ENCODE data around the gene MYO6. TPM values are rescaled to one million over a fixed set of nuclear protein-coding genes. Genes with fewer than 3 reads are reported as not detected.

The MYO6 gene
- total and polyA plus RNA-seq, 8 donors = 14.6 to 80.4 (median 35.0) TPM

GRCh38 chr6:75922226-75922625, 173.2 kb downstream of the MYO6 start:
- TF ChIP-seq CTCF (IDR thresholded peaks at IDR 0.05) (no peak), POLR2A (IDR thresholded peaks at IDR 0.05) (no peak)
- peaks cover 0 to 42% (median 31%) of the 10 kb centered on the region in 4 donors for H3K36me3 ChIP-seq
- no peaks in the 10 kb centered on the region for H3K4me1 ChIP-seq
- DNase-seq = no peak
- H3K27me3 ChIP-seq = no peaks in the 10 kb centered on the region
- H3K27ac ChIP-seq = no peak overlapping the region
- intact Hi-C loops (cut with DNase I; ENCODE audit: low total_unique reads) = no loop called here
- H3K4me3 ChIP-seq = no peak overlapping the region
- H3K9me3 ChIP-seq = no peaks in the 10 kb centered on the region

GRCh38 chr6:75926293-75927168, 177.5 kb downstream of the MYO6 start:
- WGBS, 5 donors = 86 to 90% (median 89%) methylated on average over 5 of the region's 5 CpGs
- no peaks in the 10 kb centered on the region for H3K27me3 ChIP-seq
- no peak overlapping the region for H3K27ac ChIP-seq
- H3K4me3 ChIP-seq = no peak overlapping the region
- TF ChIP-seq POLR2A (IDR thresholded peaks at IDR 0.05) (no peak), POLR2AphosphoS5 (IDR thresholded peaks at IDR 0.05) (no peak), EP300 (IDR thresholded peaks at IDR 0.05) (no peak), CTCF (IDR thresholded peaks at IDR 0.05) (no peak)
- intact Hi-C loops (cut with DNase I; ENCODE audit: low total_unique reads) = no loop called here
- DNase-seq = no peak
- no peaks in the 10 kb centered on the region for H3K9me3 ChIP-seq
- no peaks in the 10 kb centered on the region for H3K4me1 ChIP-seq
- H3K36me3 ChIP-seq = peaks cover 0 to 2% (median under 1%) of the 10 kb centered on the region in 4 donors

DNA sequence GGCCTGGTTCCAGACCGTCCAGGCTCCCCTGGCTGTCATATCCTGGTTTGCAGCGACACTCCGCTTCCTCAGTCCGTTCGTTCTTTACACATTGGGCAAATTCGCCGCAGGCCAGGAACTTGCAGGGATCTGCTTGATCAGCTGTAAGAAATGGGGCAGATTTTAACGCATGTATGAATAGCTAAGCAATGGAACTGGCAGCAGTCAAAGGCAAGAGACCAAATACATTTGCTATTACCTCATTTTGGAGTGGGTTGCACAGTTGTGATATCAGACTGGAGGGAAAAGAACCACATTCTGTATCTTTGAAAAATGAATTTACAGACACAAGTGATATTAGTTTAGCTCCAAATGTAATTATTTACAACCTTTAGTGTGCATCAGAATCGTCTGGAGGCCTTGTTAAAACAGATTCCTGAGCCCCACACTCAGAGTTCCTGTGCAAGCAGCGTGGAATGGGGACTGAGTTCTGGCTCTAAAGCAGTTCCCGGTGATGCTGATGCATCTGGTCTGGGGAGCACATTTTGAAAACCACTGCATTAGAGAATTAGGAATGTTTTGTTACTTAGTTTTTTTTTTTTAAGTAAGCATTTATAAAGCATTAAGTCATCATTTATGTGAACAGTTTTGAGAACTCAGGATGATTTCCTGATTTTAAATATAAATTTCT, 182.1 kb downstream of the MYO6 start:
- Histone ChIP-seq H3K36me3 (no peaks in the 10 kb centered on the region), H3K4me3 (no peak overlapping the region), H3K9me3 (no peaks in the 10 kb centered on the region), H3K4me1 (peaks cover 6 to 14% (median 12%) of the 10 kb centered on the region in 4 donors), H3K27ac (no peak overlapping the region), H3K27me3 (peaks cover 0 to 9% (median 5%) of the 10 kb centered on the region in 3 donors)
- TF ChIP-seq CTCF (IDR thresholded peaks at IDR 0.05) (no peak), EP300 (IDR thresholded peaks at IDR 0.05) (no peak), POLR2AphosphoS5 (IDR thresholded peaks at IDR 0.05) (no peak), POLR2A (IDR thresholded peaks at IDR 0.05) (no peak)
- intact Hi-C loops (cut with DNase I; ENCODE audit: low total_unique reads) = loop anchor here (10.0 kb wide), 1 partner anchor 424 kb away; no protein-coding TSS in a partner anchor
- peak in 1 of 2 donors; percentile 34 for DNase-seq
- 74 to 84% (median 80%) methylated on average over 11 of the region's 11 CpGs for WGBS, 5 donors

- Histone ChIP-seq H3K4me3 (no peak overlapping the region), H3K9me3 (no peaks in the 10 kb centered on the region), H3K4me1 (peaks cover 6 to 14% (median 12%) of the 10 kb centered on the region in 4 donors), H3K27me3 (peaks cover 0 to 9% (median 5%) of the 10 kb centered on the region in 3 donors), H3K36me3 (no peaks in the 10 kb centered on the region), H3K27ac (no peak overlapping the region)
- intact Hi-C loops (cut with DNase I; ENCODE audit: low total_unique reads) = loop anchor here (10.0 kb wide), 1 partner anchor 423 kb away; no protein-coding TSS in a partner anchor
- DNase-seq = peak; percentile 47 to 67
- TF ChIP-seq CTCF (IDR thresholded peaks at IDR 0.05) (peak in 3 of 7 experiments; percentile 16 to 53 (median 31)), EP300 (IDR thresholded peaks at IDR 0.05) (no peak)
- WGBS, 5 donors = 22 to 40% (median 28%) methylated on average over 5 of the region's 5 CpGs
Observed at GRCh38 chr6:75932067-75932466, 183.0 kb downstream of the MYO6 start.

All from stomach (tissue), 9 donors.